IMR-90 (cell line): ENCODE results near the gene TEAD2. TPM values are rescaled to one million over a fixed set of nuclear protein-coding genes. Genes with fewer than 3 reads are reported as not detected.

Experiments used
- ATAC-seq: fragments of 200-7000 bp; cut with Tn5 transposase; 2 replicates; pipeline ENCODE4 v1.9.1; 2020; ENCODE audit warnings: low read depth, mild to moderate bottlenecking, moderate library complexity
- BruUV-seq: library from RNA; stranded (reverse); fragments of 400-500 nt; replicated peaks from 2 replicates; lab custom pipeline; 2021; lab: Mats Ljungman, UMichigan
- CTCF ChIA-PET: fragments of 300-600 bp; formaldehyde crosslinking; extraction: SDS; loops from one replicate; lab custom pipeline; 2021; ENCODE audit warnings: antibody characterized with exemption; lab: Yijun Ruan, JAX
- POLR2A ChIA-PET: fragments of 300-600 bp; sonication (Branson Sonifier 250); formaldehyde crosslinking; loops from one replicate; lab custom pipeline; 2022; ENCODE audit warnings: antibody characterized with exemption; ENCODE audit not compliant: unreplicated experiment; lab: Charles Lee
- DNase-seq: peaks from one replicate; pipeline ENCODE4 v3.0.0; 2013
- H2AFZ ChIP-seq: replicated peaks from 2 replicates; pipeline ENCODE3; 2013; ENCODE audit warnings: low read length, mild to moderate bottlenecking; ENCODE audit not compliant: poor library complexity
- H2AK5ac ChIP-seq: 2 replicates; pipeline ENCODE4 v1.6.1; 2013; ENCODE audit warnings: low read depth, low read length, inconsistent platforms
- H2AK9ac ChIP-seq: replicated peaks from 2 replicates; pipeline ENCODE3; 2013; ENCODE audit warnings: mild to moderate bottlenecking, low read depth, low read length, moderate library complexity; ENCODE audit not compliant: poor library complexity
- H2BK120ac ChIP-seq: 2 replicates; pipeline ENCODE4 v1.6.1; 2013; ENCODE audit warnings: low read depth, low read length, inconsistent platforms
- H2BK15ac ChIP-seq: 3 replicates; pipeline ENCODE4 v1.6.1; 2013; ENCODE audit warnings: low read depth, low read length, inconsistent platforms
- H2BK20ac ChIP-seq: 2 replicates; pipeline ENCODE4 v1.6.1; 2013; ENCODE audit warnings: low read depth, mild to moderate bottlenecking, inconsistent platforms, low read length, moderate library complexity
- H2BK5ac ChIP-seq: 2 replicates; pipeline ENCODE4 v1.6.1; 2013; ENCODE audit warnings: mild to moderate bottlenecking, low read depth, low read length, inconsistent platforms; ENCODE audit not compliant: poor library complexity, severe bottlenecking
- H3K14ac ChIP-seq: replicated peaks from 2 replicates; pipeline ENCODE4 v1.6.1; 2013; ENCODE audit warnings: low read depth, low read length, inconsistent platforms
- H3K18ac ChIP-seq: 2 replicates; pipeline ENCODE4 v1.6.1; 2013; ENCODE audit warnings: low read depth, low read length, control low read depth
- H3K23ac ChIP-seq: 2 replicates; pipeline ENCODE4 v1.6.1; 2013; ENCODE audit warnings: low read depth, low read length, inconsistent platforms
- H3K27ac ChIP-seq: 2 replicates; pipeline ENCODE4 v1.5.1; 2013; ENCODE audit warnings: mild to moderate bottlenecking, control low read depth, low read length; ENCODE audit not compliant: insufficient read depth
- H3K27me3 ChIP-seq: 2 replicates; pipeline ENCODE4 v1.6.1; 2013; ENCODE audit warnings: low read length; ENCODE audit not compliant: control insufficient read depth, insufficient read depth
- H3K36me3 ChIP-seq: 2 replicates; pipeline ENCODE4 v1.6.1; 2013; ENCODE audit warnings: low read length, mixed read lengths; ENCODE audit not compliant: control insufficient read depth, insufficient read depth
- H3K4ac ChIP-seq: 2 replicates; pipeline ENCODE4 v1.6.1; 2013; ENCODE audit warnings: low read depth, low read length, inconsistent platforms
- H3K4me1 ChIP-seq: 2 replicates; pipeline ENCODE4 v1.6.1; 2013; ENCODE audit warnings: low read length, mixed read lengths; ENCODE audit not compliant: control insufficient read depth, insufficient read depth
- H3K4me2 ChIP-seq: 2 replicates; pipeline ENCODE4 v1.6.1; 2013; ENCODE audit warnings: low read depth, mild to moderate bottlenecking, control low read depth, low read length, moderate library complexity
- H3K4me3 ChIP-seq: 2 replicates; pipeline ENCODE4 v1.5.1; 2013; ENCODE audit warnings: low read depth, mild to moderate bottlenecking, control low read depth, low read length, moderate library complexity; ENCODE audit not compliant: insufficient read depth
- H3K56ac ChIP-seq: 2 replicates; pipeline ENCODE4 v1.6.1; 2013; ENCODE audit warnings: low read length, inconsistent platforms; ENCODE audit not compliant: insufficient read depth; ENCODE audit errors: extremely low read depth
- H3K79me1 ChIP-seq, 2 experiments: 2 replicates each; pipeline ENCODE4 v1.6.1; 2013; ENCODE audit warnings: low read length in 2 of 2, inconsistent platforms in 1 of 2, low read depth in 1 of 2
- H3K9ac ChIP-seq: 2 replicates; pipeline ENCODE4 v1.6.1; 2013; ENCODE audit warnings: low read depth, low read length, control low read depth
- H3K9me1 ChIP-seq: 2 replicates; pipeline ENCODE4 v1.6.1; 2013; ENCODE audit warnings: low read length, inconsistent platforms; ENCODE audit not compliant: insufficient read depth
- H3K9me3 ChIP-seq: 2 replicates; pipeline ENCODE4 v1.6.1; 2013; ENCODE audit warnings: low read length; ENCODE audit not compliant: control insufficient read depth, insufficient read depth
- H4K20me1 ChIP-seq: 2 replicates; pipeline ENCODE4 v1.6.1; 2013; ENCODE audit warnings: low read length, inconsistent platforms; ENCODE audit not compliant: insufficient read depth
- H4K5ac ChIP-seq: 2 replicates; pipeline ENCODE4 v1.6.1; 2013; ENCODE audit warnings: mild to moderate bottlenecking, low read depth, low read length, control low read depth
- H4K8ac ChIP-seq, 2 experiments: 2 replicates each; pipeline ENCODE4 v1.6.1; 2013; ENCODE audit warnings: low read depth in 2 of 2, low read length in 2 of 2, control low read depth in 1 of 2, inconsistent platforms in 1 of 2
- H4K91ac ChIP-seq: 2 replicates; pipeline ENCODE4 v1.6.1; 2013; ENCODE audit warnings: low read depth, low read length, inconsistent platforms; ENCODE audit not compliant: insufficient read depth
- MAFK ChIP-seq: IDR thresholded peaks from 2 replicates; pipeline ENCODE4 v1.6.1; 2012; ENCODE audit warnings: low read depth, low read length, improper control_type of control experiment
- MXI1 ChIP-seq: IDR thresholded peaks from 2 replicates; pipeline ENCODE4 v1.6.1; 2012; ENCODE audit warnings: low read depth, mild to moderate bottlenecking, low read length, moderate library complexity, borderline replicate concordance
- NFE2L2 ChIP-seq: fragments of 150-350 bp; IDR thresholded peaks from 2 replicates; pipeline ENCODE4 v1.6.1; 2016; ENCODE audit warnings: low read depth, mild to moderate bottlenecking, low read length
- RFX5 ChIP-seq: IDR thresholded peaks from 2 replicates; pipeline ENCODE4 v1.8.0; 2012; ENCODE audit warnings: low read depth, mild to moderate bottlenecking, low read length, moderate library complexity
- WGBS, 2 experiments: methylation state at CpG; one replicate each; pipeline versions ENCODE4 v1.1.5 to v1.1.7; 2013; ENCODE audit warnings: missing lambda C conversion rate in 2 of 2; ENCODE audit not compliant: insufficient read length in 1 of 2; ENCODE audit errors: extremely low coverage in 2 of 2; 5-methylcytosine and 5-hydroxymethylcytosine counted together
- dilution Hi-C: fragments of 300-500 bp; cut with HindIII; formaldehyde crosslinking; loops from one replicate; pipeline ENCODE4 v1.14.3; 2018; ENCODE audit warnings: low sequenced_read_pairs; ENCODE audit not compliant: unreplicated experiment
- in situ Hi-C: fragments of 300-500 bp; cut with MboI; formaldehyde crosslinking; loops from 3 replicates; pipeline ENCODE4 v1.14.3; 2019; ENCODE audit warnings: low sequenced_read_pairs, inconsistent platforms, mixed read lengths
- intact Hi-C: fragments of 100-400 bp; cut with micrococcal nuclease; formaldehyde crosslinking; loops from 2 replicates; pipeline ENCODE4 v1.10.0; 2022
- polyA plus RNA-seq, 3 experiments: library from polyadenylated mRNA; depleted of rRNA; stranded (reverse); fragments of >200 nt; gene quantifications; 2 replicates each; pipeline ENCODE4 v1.2.3, GENCODE V29; 2012; ENCODE audit warnings: low replicate concordance in 1 of 3
- total RNA-seq: library from RNA; depleted of rRNA; stranded (reverse); fragments of >200 nt; gene quantifications from 2 replicates; pipeline ENCODE4 v1.2.3, GENCODE V29; 2012
- TF ChIP-seq, protein P1 (sequence below): conservative IDR thresholded peaks from 2 replicates; pipeline ENCODE4 v1.5.1; 2012; ENCODE audit warnings: mild to moderate bottlenecking, low read depth, low read length, improper control_type of control experiment

TEAD2 gene
- total and polyA plus RNA-seq, 2 of the 4 experiments (the other 2 are of a cell fraction), result 30.8 to 33.6 TPM

DNA sequence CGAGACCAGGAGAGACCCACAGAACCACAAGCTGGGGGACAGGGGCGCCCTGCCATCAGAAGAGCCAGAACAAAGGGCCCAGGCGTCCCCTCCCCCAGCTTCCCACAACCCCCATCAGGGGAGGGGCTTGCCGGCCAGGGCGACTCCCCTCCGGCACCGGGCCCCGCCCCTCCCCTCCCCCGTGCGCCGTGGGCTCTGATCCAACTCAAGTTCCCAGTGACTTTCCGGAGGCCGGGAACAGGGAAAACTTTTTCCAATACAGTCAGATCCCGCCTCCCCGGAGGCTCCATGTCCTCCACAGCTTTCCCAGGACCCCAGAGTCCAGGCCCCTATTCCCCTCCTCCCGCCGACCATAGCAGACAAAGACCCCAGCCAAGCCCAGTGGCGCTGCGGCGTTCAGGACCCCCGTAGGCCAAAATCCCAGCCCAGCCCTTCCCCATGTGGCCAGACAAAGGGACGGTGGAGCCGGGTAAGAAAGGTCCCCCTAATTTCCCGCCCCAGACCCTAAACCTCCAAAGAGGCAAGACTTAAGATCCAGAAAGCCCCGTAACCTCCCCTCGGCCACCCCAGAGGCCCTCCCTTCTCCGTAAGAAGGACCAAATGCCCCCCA is 673 bp downstream of the TEAD2 start (continued):
- TF ChIP-seq MAFK, result no peak

DNA sequence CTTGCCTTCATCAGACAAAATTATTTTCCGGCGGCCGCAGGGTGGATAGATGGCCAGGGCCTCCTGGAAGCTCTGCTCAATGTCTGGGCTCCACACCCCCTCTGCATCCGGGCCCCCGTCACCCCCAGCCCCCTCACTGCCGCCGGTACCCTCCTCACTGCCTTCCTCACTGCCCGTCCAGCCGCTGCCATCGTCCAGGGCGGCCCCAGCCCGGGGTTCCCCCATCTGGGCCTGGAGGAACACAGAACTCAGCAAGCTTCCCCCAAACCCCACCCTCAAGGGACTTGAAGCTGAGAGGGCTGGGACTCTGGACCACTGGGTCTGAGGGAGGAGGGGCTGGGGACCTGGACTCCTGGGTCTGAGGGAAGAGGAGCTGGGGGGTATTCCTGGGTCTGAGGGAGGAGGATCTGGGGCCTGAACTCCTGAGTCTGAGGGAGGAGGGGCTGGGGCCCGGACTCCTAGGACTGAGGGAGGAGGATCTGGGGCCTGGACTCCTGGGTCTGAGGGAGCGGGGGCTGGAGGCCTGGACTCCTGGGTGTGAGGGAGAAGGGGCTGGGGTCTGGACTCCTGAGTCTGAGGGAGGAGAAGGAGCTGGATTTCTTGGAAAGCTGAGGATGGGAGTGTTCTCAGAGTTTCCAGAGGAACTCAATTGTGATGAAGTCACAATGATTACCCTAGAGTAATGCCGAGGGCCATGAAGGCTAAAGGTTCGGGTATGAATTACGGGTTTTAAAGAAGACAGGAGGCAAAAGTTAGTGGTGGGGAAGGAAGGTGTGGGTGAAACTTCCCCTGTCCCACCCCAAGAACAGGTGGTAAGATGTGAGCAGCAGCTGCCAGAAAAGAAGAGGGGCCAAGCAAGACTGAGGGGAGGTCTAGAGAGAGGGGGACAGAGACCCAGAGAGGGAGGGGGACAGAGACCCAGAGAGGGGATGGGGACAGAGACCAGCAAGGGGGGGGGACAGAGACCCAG is 2.1 kb downstream of the TEAD2 start:
- Histone ChIP-seq H3K14ac (0 out of 2 replicates have a peak overlapping the region, but pooled peaks have one; percentile 10), H3K56ac (no peak overlapping the region), H3K9me1 (peaks cover 17% of the 10 kb centered on the region), H3K18ac (no peak overlapping the region; the same call in 1 of the 2 replicates), H2BK120ac (no peak overlapping the region), H2AFZ (no peak overlapping the region), H4K5ac (no peak overlapping the region), H3K4ac (peak overlapping the region; percentile 100), H4K8ac (peak overlapping the region in 1 of 2 experiments; percentile 100; a peak in 2 of 4 replicates), H3K9ac (peak overlapping the region; percentile 100), H3K9me3 (no peaks in the 10 kb centered on the region), H3K4me1 (peaks cover 4% of the 10 kb centered on the region; the same call in 1 of the 2 replicates), H4K91ac (no peak overlapping the region), H2BK20ac (no peak overlapping the region), H2BK5ac (no peak overlapping the region), H3K23ac (peak overlapping the region; percentile 50; the same call in 1 of the 2 replicates), H3K36me3 (peaks cover 37% of the 10 kb centered on the region), H2BK15ac (no peak overlapping the region), H3K27ac (peak overlapping the region; percentile 99; the same call in 1 of the 2 replicates), H2AK9ac (peak overlapping the region; percentile 35), H4K20me1 (peaks cover 6% of the 10 kb centered on the region; the same call in 1 of the 2 replicates), H2AK5ac (peak overlapping the region; percentile 100; the same call in 1 of the 2 replicates), H3K27me3 (no peaks in the 10 kb centered on the region), H3K79me1 (peaks cover 20 to 74% of the 10 kb centered on the region in 2 experiments), H3K4me2 (peak overlapping the region; percentile 96; the same call in 1 of the 2 replicates), H3K4me3 (no peak overlapping the region; the same call in 1 of the 2 replicates)
- TF ChIP-seq, protein P1, sequence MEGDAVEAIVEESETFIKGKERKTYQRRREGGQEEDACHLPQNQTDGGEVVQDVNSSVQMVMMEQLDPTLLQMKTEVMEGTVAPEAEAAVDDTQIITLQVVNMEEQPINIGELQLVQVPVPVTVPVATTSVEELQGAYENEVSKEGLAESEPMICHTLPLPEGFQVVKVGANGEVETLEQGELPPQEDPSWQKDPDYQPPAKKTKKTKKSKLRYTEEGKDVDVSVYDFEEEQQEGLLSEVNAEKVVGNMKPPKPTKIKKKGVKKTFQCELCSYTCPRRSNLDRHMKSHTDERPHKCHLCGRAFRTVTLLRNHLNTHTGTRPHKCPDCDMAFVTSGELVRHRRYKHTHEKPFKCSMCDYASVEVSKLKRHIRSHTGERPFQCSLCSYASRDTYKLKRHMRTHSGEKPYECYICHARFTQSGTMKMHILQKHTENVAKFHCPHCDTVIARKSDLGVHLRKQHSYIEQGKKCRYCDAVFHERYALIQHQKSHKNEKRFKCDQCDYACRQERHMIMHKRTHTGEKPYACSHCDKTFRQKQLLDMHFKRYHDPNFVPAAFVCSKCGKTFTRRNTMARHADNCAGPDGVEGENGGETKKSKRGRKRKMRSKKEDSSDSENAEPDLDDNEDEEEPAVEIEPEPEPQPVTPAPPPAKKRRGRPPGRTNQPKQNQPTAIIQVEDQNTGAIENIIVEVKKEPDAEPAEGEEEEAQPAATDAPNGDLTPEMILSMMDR, result no peak
- TF ChIP-seq RFX5 (no peak), MXI1 (no peak), NFE2L2 (no peak)
- POLR2A ChIA-PET, result no interaction called here
- WGBS, 2 experiments, result 40% methylated on average over 1 of the region's 17 CpGs; no CpG with 5 or more reads in 1 of the 2 experiments
- ATAC-seq (no peak), DNase-seq (no peak)
- in situ Hi-C loops (no loop called here), intact Hi-C loops (no loop called here), dilution Hi-C loops (no loop called here)
- TSS peak; percentile 77 for BruUV-seq
- CTCF ChIA-PET, result no interaction called here
